Stimulated activated CD8-positive, alpha-beta memory T cell treated with anti-CD3 and anti-CD28 coated beads, Interleukin-4, amount 100 ng/mL, for 4 hours (primary cell): ENCODE results near the gene ASIC5.
"Not testable (repeated sequence)": the region's sequence is repeated elsewhere in the genome, so short reads cannot be mapped to it uniquely, and the experiment has no call there.

ENCODE experiments used
- DNase-seq, 2 donors: peaks; one replicate each; pipeline ENCODE4 v3.0.0-alpha.2; 2020; ENCODE audit warnings: low read depth in 2 of 2, low spot score in 1 of 2

The ASIC5 gene

GRCh38 chr4:155866177-155866576 lies at the start of gene ASIC5:
Gene ASIC5, minus strand, starts transcription at chr4:155866277. Its CDS starts 51 bp downstream, at chr4:155866226.
- no peak for DNase-seq

GRCh38 chr4:155914782-155915181 lies 48.7 kb upstream of the ASIC5 start:
- DNase-seq = no peak

- no peak for DNase-seq
Measured at GRCh38 chr4:155911905-155912304, 45.8 kb upstream of the ASIC5 start.

- no peak for DNase-seq
Measured at GRCh38 chr4:155909615-155910226, 43.6 kb upstream of the ASIC5 start.

- DNase-seq = no peak
Measured at GRCh38 chr4:155908187-155909139, 42.4 kb upstream of the ASIC5 start.

- DNase-seq = no peak
Measured at GRCh38 chr4:155907556-155907955, 41.5 kb upstream of the ASIC5 start.

GRCh38 chr4:155906554-155907247 lies 40.6 kb upstream of the ASIC5 start:
- no peak for DNase-seq

- no peak for DNase-seq
Measured at GRCh38 chr4:155904331-155904730, 38.3 kb upstream of the ASIC5 start.

- no peak for DNase-seq
Measured at GRCh38 chr4:155903453-155903852, 37.4 kb upstream of the ASIC5 start, which contains the start of gene TDO2. Gene TDO2, plus strand, starts transcription at chr4:155903696. Its CDS starts 63 bp downstream, at chr4:155903759.

- DNase-seq = no peak
Measured at GRCh38 chr4:155901013-155901412, 34.9 kb upstream of the ASIC5 start.

GRCh38 chr4:155900381-155900780 lies 34.3 kb upstream of the ASIC5 start:
- no peak for DNase-seq

- no peak for DNase-seq
Measured at GRCh38 chr4:155899891-155900290, 33.8 kb upstream of the ASIC5 start.

GRCh38 chr4:155898371-155898770 lies 32.3 kb upstream of the ASIC5 start:
- not testable (repeated sequence) for DNase-seq

GRCh38 chr4:155891058-155891457 lies 25.0 kb upstream of the ASIC5 start:
- no peak for DNase-seq

GRCh38 chr4:155889946-155890345 lies 23.9 kb upstream of the ASIC5 start:
- DNase-seq = no peak

GRCh38 chr4:155889031-155889793 lies 23.1 kb upstream of the ASIC5 start:
- no peak for DNase-seq

- DNase-seq = no peak
Measured at GRCh38 chr4:155887847-155888570, 21.9 kb upstream of the ASIC5 start.

GRCh38 chr4:155887045-155887444 lies 21.0 kb upstream of the ASIC5 start:
- DNase-seq = no peak

- no peak for DNase-seq
Measured at GRCh38 chr4:155885666-155886065, 19.6 kb upstream of the ASIC5 start.

GRCh38 chr4:155883895-155884294 lies 17.8 kb upstream of the ASIC5 start:
- DNase-seq = no peak
